Ascending aorta (tissue), 2 donors: ENCODE data around the gene SACM1L. TPM values are rescaled to one million over a fixed set of nuclear protein-coding genes. Genes with fewer than 3 reads are reported as not detected.

Source experiments
- DNase-seq, 2 donors: peaks; one replicate each; pipeline ENCODE4 v3.0.0-alpha.2; 2019; ENCODE audit warnings: low spot score in 2 of 2
- H3K27ac ChIP-seq, 2 donors: fragments of 200-600 bp; sonication (generic); one replicate each; pipeline ENCODE4 v1.5.1; 2016 to 2017; ENCODE audit warnings: mild to moderate bottlenecking in 1 of 2
- H3K27me3 ChIP-seq: fragments of 200-600 bp; sonication (generic); one replicate; pipeline ENCODE4 v1.5.1; 2017
- H3K36me3 ChIP-seq, 2 donors: fragments of 200-600 bp; sonication (generic); one replicate each; pipeline ENCODE4 v1.5.1; 2016
- H3K4me1 ChIP-seq, 2 donors: fragments of 200-600 bp; sonication (generic); one replicate each; pipeline ENCODE4 v1.5.1; 2016 to 2017; ENCODE audit warnings: mild to moderate bottlenecking in 1 of 2
- H3K4me3 ChIP-seq, 2 donors: fragments of 200-600 bp; sonication (generic); one replicate each; pipeline ENCODE4 v1.5.1; 2016 to 2017; ENCODE audit warnings: mild to moderate bottlenecking in 1 of 2
- H3K9me3 ChIP-seq, 2 donors: fragments of 200-600 bp; sonication (generic); one replicate each; pipeline ENCODE4 v1.5.1; 2016
- intact Hi-C: fragments of 100-400 bp; cut with DNase I; formaldehyde crosslinking; loops from one replicate; pipeline ENCODE4 v1.15.1; 2023
- total RNA-seq: library from RNA; depleted of rRNA; stranded (reverse); fragments of >200 nt; gene quantifications from one replicate; pipeline ENCODE4 v1.1.0, GENCODE V29; 2016
- TF ChIP-seq, protein P1 (sequence below), 3 experiments: fragments of 200-600 bp in 2 of 3; fragments of 450-650 bp in 1 of 3; sonication (generic) in 2 of 3; IDR thresholded peaks; one replicate each; pipeline ENCODE4 v1.5.1; 2016 to 2019; ENCODE audit warnings: antibody characterized with exemption in 3 of 3, mild to moderate bottlenecking in 1 of 3, moderate library complexity in 1 of 3

Gene SACM1L
- total RNA-seq, 1 donor from 2014 or later: 7.2 TPM

DNA sequence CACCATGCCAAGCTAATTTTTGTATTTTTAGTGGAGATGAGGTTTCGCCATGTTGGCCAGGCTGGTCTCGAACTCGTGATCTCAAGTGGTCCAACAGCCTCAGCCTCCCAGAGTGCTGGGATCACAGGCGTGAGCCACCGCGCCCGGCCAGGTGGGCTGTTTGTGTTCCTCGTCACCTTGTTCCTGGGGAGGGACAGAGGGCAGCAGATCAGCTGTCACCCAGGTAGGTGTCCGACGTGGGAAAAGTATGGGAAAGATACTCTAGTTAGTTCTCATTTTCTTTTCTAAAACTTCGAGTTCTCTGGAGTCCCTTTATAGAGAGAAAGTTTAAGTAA lies 28.7 kb upstream of the SACM1L start:
- H3K4me3 ChIP-seq: no peak overlapping the region
- DNase-seq: no peak
- peak overlapping the region in 1 of 2 donors; percentile 20 for H3K27ac ChIP-seq
- no peaks in the 10 kb centered on the region for H3K36me3 ChIP-seq
- peaks cover 3 to 13% of the 10 kb centered on the region in 2 donors for H3K4me1 ChIP-seq
- H3K27me3 ChIP-seq: no peaks in the 10 kb centered on the region
- no peaks in the 10 kb centered on the region for H3K9me3 ChIP-seq
- intact Hi-C loops: loop anchor here (1.0 to 10.0 kb wide), 3 partner anchors 149 to 796 kb away; partner anchors contain the start of gene TMEM42
- TF ChIP-seq, protein P1, sequence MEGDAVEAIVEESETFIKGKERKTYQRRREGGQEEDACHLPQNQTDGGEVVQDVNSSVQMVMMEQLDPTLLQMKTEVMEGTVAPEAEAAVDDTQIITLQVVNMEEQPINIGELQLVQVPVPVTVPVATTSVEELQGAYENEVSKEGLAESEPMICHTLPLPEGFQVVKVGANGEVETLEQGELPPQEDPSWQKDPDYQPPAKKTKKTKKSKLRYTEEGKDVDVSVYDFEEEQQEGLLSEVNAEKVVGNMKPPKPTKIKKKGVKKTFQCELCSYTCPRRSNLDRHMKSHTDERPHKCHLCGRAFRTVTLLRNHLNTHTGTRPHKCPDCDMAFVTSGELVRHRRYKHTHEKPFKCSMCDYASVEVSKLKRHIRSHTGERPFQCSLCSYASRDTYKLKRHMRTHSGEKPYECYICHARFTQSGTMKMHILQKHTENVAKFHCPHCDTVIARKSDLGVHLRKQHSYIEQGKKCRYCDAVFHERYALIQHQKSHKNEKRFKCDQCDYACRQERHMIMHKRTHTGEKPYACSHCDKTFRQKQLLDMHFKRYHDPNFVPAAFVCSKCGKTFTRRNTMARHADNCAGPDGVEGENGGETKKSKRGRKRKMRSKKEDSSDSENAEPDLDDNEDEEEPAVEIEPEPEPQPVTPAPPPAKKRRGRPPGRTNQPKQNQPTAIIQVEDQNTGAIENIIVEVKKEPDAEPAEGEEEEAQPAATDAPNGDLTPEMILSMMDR (IDR thresholded peaks at IDR 0.05): no peak

DNA sequence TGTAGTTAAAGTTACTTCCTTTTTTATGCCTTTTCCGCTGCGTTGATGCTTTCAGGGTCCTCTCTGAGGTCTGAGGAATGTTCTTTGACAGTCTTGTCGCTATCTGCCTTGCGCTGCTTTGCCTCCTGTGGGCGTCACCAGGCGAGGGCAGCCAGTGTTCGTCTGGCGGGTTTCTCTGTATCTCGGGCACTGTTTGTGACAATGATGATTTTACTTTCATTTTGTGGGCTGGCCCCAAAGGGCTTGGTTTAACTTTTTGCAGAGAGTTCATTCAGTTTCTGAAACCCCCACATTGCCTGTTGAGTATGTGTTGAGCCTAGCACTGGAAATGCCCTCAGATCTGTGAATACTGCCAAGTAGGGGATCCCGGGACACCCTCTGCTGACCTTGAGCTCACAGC lies 24.6 kb upstream of the SACM1L start:
- intact Hi-C loops: loop anchor here (10.0 kb wide), 2 partner anchors 320 to 800 kb away; partner anchors contain the start of gene TMEM42
- TF ChIP-seq, protein P1 (IDR thresholded peaks at IDR 0.05): no peak
- no peaks in the 10 kb centered on the region for H3K9me3 ChIP-seq
- H3K4me1 ChIP-seq: peaks cover 17 to 39% of the 10 kb centered on the region in 2 donors
- H3K27ac ChIP-seq: peak overlapping the region in 1 of 2 donors; percentile 39
- H3K4me3 ChIP-seq: peak overlapping the region; percentile 10 to 35
- H3K27me3 ChIP-seq: no peaks in the 10 kb centered on the region
- DNase-seq: no peak
- H3K36me3 ChIP-seq: peaks cover 0 to 4% of the 10 kb centered on the region in 2 donors

DNA sequence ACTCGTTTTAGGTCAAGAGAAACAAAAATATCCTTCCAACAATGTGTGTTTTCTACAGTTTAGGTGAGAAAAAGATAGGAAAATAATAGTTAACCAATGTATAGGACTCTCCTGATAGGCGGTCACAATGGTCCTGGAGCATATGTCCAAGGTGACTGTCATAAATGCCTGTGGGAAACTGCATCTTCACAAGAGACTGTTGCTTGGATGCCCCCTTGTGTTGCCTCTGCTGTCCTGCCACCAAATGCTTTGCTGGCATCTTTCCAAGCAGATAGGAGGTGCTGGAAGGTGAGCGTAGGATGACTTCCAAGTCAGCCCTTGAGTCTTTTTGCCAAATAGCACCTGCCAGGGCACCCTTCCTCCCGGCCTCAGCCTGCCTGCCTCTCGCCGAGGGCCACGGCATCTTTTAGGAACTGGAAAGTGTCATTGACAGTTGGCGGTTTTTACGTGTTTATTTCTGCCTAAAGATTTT lies 24.1 kb upstream of the SACM1L start:
- peaks cover 14 to 39% of the 10 kb centered on the region in 2 donors for H3K4me1 ChIP-seq

DNA sequence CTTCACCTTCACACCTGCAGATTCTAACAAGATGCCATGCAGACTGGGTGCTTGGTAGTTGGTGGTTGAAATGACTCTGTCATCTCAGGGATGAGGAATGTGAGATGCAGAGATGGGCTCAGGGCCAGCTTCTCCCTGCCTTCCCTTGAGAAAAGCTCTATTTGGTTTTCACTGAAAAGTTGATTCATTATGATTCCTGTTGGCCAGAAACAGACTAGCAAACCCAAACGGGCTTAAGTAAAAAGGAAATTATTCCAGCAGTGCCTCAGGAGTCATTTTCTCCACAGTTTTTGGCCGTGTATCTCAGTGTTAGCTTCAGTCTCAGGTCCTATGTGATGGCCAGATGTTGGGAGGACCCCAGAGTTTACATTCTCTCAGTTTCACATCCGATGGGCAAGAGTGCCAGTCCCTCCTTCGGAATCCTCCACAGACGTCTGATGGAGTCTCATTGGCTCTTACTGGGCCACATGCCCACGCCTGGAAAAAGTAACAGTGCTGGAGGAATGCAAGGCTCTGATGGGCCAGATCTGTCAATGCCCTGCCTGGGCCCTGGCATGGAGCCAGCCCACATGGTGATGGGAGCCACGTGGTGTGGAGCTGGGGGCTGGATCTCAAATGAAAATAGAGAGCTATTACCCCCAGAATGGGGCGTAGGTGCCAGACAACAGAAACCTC lies 22.3 kb upstream of the SACM1L start:
- TF ChIP-seq, protein P1 (IDR thresholded peaks at IDR 0.05): no peak
- peak overlapping the region in 1 of 2 donors; percentile 2 for H3K4me3 ChIP-seq
- peaks cover 0 to 6% of the 10 kb centered on the region in 2 donors for H3K36me3 ChIP-seq
- no peaks in the 10 kb centered on the region for H3K9me3 ChIP-seq
- intact Hi-C loops: loop anchor here (10.0 kb wide), 2 partner anchors 318 to 802 kb away; partner anchors contain the start of gene TMEM42
- H3K27ac ChIP-seq: peak overlapping the region; percentile 65 to 77
- DNase-seq: peak in 1 of 2 donors; percentile 84
- peaks cover 22 to 43% of the 10 kb centered on the region in 2 donors for H3K4me1 ChIP-seq
- H3K27me3 ChIP-seq: no peaks in the 10 kb centered on the region

More for the DNA sequence above, 24.1 kb upstream of the SACM1L start:
- intact Hi-C loops: loop anchor here (10.0 kb wide), 2 partner anchors 320 to 800 kb away; partner anchors contain the start of gene TMEM42
- H3K27ac ChIP-seq: peak overlapping the region; percentile 39 to 77
- TF ChIP-seq, protein P1 (IDR thresholded peaks at IDR 0.05): peak; percentile 17 to 32 (median 25)
- H3K27me3 ChIP-seq: no peaks in the 10 kb centered on the region
- no peak for DNase-seq
- H3K36me3 ChIP-seq: peaks cover 0 to 4% of the 10 kb centered on the region in 2 donors
- no peaks in the 10 kb centered on the region for H3K9me3 ChIP-seq
- H3K4me3 ChIP-seq: peak overlapping the region; percentile 10 to 35

DNA sequence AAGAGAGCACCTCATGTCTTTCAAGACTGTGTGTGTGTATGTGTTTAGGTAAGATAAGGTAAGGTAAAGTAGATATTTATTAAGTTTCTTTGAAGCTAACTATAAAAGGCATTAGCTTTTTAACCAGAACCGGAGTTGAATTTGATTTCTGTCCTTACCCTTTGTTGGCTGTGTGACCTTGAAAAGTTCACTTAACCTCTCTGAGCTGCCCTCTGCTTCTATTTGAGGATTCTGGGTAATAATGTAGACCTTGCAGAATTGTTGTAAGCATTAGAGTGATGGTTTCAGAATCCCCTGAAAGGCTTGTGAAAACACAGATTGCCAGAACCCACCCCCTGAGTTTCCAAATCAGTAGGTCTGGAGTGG lies 21.6 kb upstream of the SACM1L start:
- TF ChIP-seq, protein P1 (IDR thresholded peaks at IDR 0.05): no peak
- H3K4me3 ChIP-seq: peak overlapping the region in 1 of 2 donors; percentile 2
- H3K27ac ChIP-seq: peak overlapping the region; percentile 65 to 77
- H3K4me1 ChIP-seq: peaks cover 22 to 43% of the 10 kb centered on the region in 2 donors
- intact Hi-C loops: loop anchor here (10.0 kb wide), 2 partner anchors 317 to 803 kb away; partner anchors contain the start of gene TMEM42
- H3K27me3 ChIP-seq: no peaks in the 10 kb centered on the region
- no peaks in the 10 kb centered on the region for H3K9me3 ChIP-seq
- DNase-seq: no peak
- peaks cover under 1 to 13% of the 10 kb centered on the region in 2 donors for H3K36me3 ChIP-seq
